Small intestine (tissue), 7 donors: ENCODE measurements around the gene RNU2-1. TPM values are rescaled to one million over a fixed set of nuclear protein-coding genes. Genes with fewer than 3 reads are reported as not detected.

Experiments used
- DNase-seq, 2 donors: peaks; one replicate each; pipeline versions ENCODE4 v3.0.0 to v3.0.0-alpha.2; 2013
- FAIRE-seq: peaks from 2 replicates; lab custom pipeline; 2012; peaks lifted over from hg19 to GRCh38; lab: Jason Lieb, UNC
- H3K27ac ChIP-seq, 3 donors: one replicate each; pipeline ENCODE4 v1.5.1; 2013; ENCODE audit warnings: low read length in 2 of 3, mild to moderate bottlenecking in 2 of 3, control low read depth in 1 of 3, inconsistent platforms in 1 of 3, low read depth in 1 of 3, moderate library complexity in 1 of 3
- H3K27me3 ChIP-seq, 3 donors: one replicate each; pipeline ENCODE4 v1.6.1; 2013; ENCODE audit warnings: low read length in 3 of 3, inconsistent platforms in 1 of 3; ENCODE audit not compliant: control insufficient read depth in 3 of 3, insufficient read depth in 3 of 3
- H3K36me3 ChIP-seq, 3 donors: one replicate each; pipeline ENCODE4 v1.6.1; 2013; ENCODE audit warnings: low read length in 3 of 3, inconsistent platforms in 1 of 3, low read depth in 1 of 3, mild to moderate bottlenecking in 1 of 3, moderate library complexity in 1 of 3; ENCODE audit not compliant: control insufficient read depth in 3 of 3, insufficient read depth in 2 of 3
- H3K4me1 ChIP-seq, 3 donors: one replicate each; pipeline ENCODE4 v1.6.1; 2013; ENCODE audit warnings: low read length in 2 of 3, inconsistent platforms in 1 of 3, low read depth in 1 of 3, mild to moderate bottlenecking in 1 of 3, moderate library complexity in 1 of 3; ENCODE audit not compliant: control insufficient read depth in 3 of 3, insufficient read depth in 2 of 3
- H3K4me3 ChIP-seq, 3 donors: one replicate each; pipeline ENCODE4 v1.5.1; 2013; ENCODE audit warnings: low read length in 3 of 3, control low read depth in 1 of 3, inconsistent platforms in 1 of 3, low read depth in 1 of 3, mild to moderate bottlenecking in 1 of 3, moderate library complexity in 1 of 3
- H3K9me3 ChIP-seq, 2 donors: one replicate each; pipeline ENCODE4 v1.6.1; 2013; ENCODE audit warnings: low read depth in 1 of 2, low read length in 1 of 2; ENCODE audit not compliant: control insufficient read depth in 2 of 2, insufficient read depth in 1 of 2
- WGBS, 3 donors: extraction: QIAGEN DNeasy Blood & Tissue Kit; methylation state at CpG; one replicate each; pipeline ENCODE4 v1.1.7; 2013; 5-methylcytosine and 5-hydroxymethylcytosine counted together
- polyA plus RNA-seq, 4 donors: library from polyadenylated mRNA; stranded (reverse) in 3 of 4; unstranded in 1 of 4; fragments of 200-250 nt in 3 of 4; fragments of 120-200 nt in 1 of 4; gene quantifications; one replicate each; pipeline versions ENCODE4 v1.2.1 to v1.2.3, GENCODE V29; 2013
- donor health status: healthy with polysubstance abuse.
- donor health status: control.
- donor health status: control.
- donor health status: Bipolar disorder and iron deficiency.
- donor health status: healthy.

RNU2-1 gene
- polyA plus RNA-seq, 4 donors, result not detected

- 64 to 83% (median 74%) methylated on average over 8 of the region's 8 CpGs for WGBS, 3 donors
- no peak for DNase-seq
Observed at GRCh38 chr17:43219746-43220380, 13.9 kb downstream of the RNU2-1 start.

GRCh38 chr17:43219001-43219400 is 14.8 kb downstream of the RNU2-1 start:
- Histone ChIP-seq H3K27me3 (no peaks in the 10 kb centered on the region), H3K9me3 (no peaks in the 10 kb centered on the region), H3K27ac (no peak overlapping the region), H3K36me3 (peaks cover 0 to 87% (median 6%) of the 10 kb centered on the region in 3 donors), H3K4me3 (no peak overlapping the region), H3K4me1 (peaks cover 0 to 46% (median 0%) of the 10 kb centered on the region in 3 donors)
- DNase-seq, result no peak
- FAIRE-seq, result no peak
- 83 to 91% (median 90%) methylated on average over 2 of the region's 2 CpGs for WGBS, 3 donors

More at GRCh38 chr17:43219746-43220380, 13.9 kb downstream of the RNU2-1 start:
- no peak for FAIRE-seq
- peaks cover 0 to 87% (median 6%) of the 10 kb centered on the region in 3 donors for H3K36me3 ChIP-seq
- H3K4me3 ChIP-seq, result no peak overlapping the region
- no peaks in the 10 kb centered on the region for H3K27me3 ChIP-seq
- H3K9me3 ChIP-seq, result no peaks in the 10 kb centered on the region
- H3K27ac ChIP-seq, result no peak overlapping the region
- H3K4me1 ChIP-seq, result peaks cover 0 to 46% (median 0%) of the 10 kb centered on the region in 3 donors

- DNase-seq (no peak), FAIRE-seq (no peak)
- WGBS, 3 donors, result 92 to 98% (median 96%) methylated on average over 2 of the region's 2 CpGs
- Histone ChIP-seq H3K27me3 (no peaks in the 10 kb centered on the region), H3K36me3 (peaks cover 0 to 87% (median 3%) of the 10 kb centered on the region in 3 donors), H3K4me1 (peaks cover 0 to 55% (median 0%) of the 10 kb centered on the region in 3 donors), H3K27ac (peak overlapping the region in 1 of 3 donors; percentile 91), H3K9me3 (no peaks in the 10 kb centered on the region), H3K4me3 (no peak overlapping the region)
Observed at GRCh38 chr17:43217614-43218087, 16.1 kb downstream of the RNU2-1 start.

- no peak overlapping the region for H3K4me3 ChIP-seq
- WGBS, 3 donors, result 65 to 67% (median 67%) methylated on average over 4 of the region's 4 CpGs
- DNase-seq (peak; percentile 15 to 92), FAIRE-seq (no peak)
- peaks cover 0 to 59% (median 0%) of the 10 kb centered on the region in 3 donors for H3K4me1 ChIP-seq
- no peaks in the 10 kb centered on the region for H3K27me3 ChIP-seq
- no peaks in the 10 kb centered on the region for H3K9me3 ChIP-seq
- peak overlapping the region in 1 of 3 donors; percentile 91 for H3K27ac ChIP-seq
- H3K36me3 ChIP-seq, result peaks cover 0 to 81% (median 3%) of the 10 kb centered on the region in 3 donors
Observed at GRCh38 chr17:43216762-43217613, 16.8 kb downstream of the RNU2-1 start.

GRCh38 chr17:43216369-43216761 is 17.4 kb downstream of the RNU2-1 start:
- FAIRE-seq, result no peak
- WGBS, 3 donors, result 82 to 86% (median 84%) methylated on average over 4 of the region's 4 CpGs

GRCh38 chr17:43215341-43215740 is 18.4 kb downstream of the RNU2-1 start:
- Histone ChIP-seq H3K4me3 (no peak overlapping the region), H3K4me1 (peaks cover 0 to 63% (median 0%) of the 10 kb centered on the region in 3 donors), H3K27me3 (no peaks in the 10 kb centered on the region), H3K36me3 (peaks cover 0 to 67% (median 3%) of the 10 kb centered on the region in 3 donors), H3K27ac (peak overlapping the region in 1 of 3 donors; percentile 91), H3K9me3 (no peaks in the 10 kb centered on the region)
- WGBS, 3 donors, result 88 to 100% (median 96%) methylated on average over 3 of the region's 3 CpGs
- FAIRE-seq (no peak), DNase-seq (no peak)

More at GRCh38 chr17:43216369-43216761, 17.4 kb downstream of the RNU2-1 start:
- Histone ChIP-seq H3K27me3 (no peaks in the 10 kb centered on the region), H3K9me3 (no peaks in the 10 kb centered on the region), H3K36me3 (peaks cover 0 to 77% (median 3%) of the 10 kb centered on the region in 3 donors), H3K27ac (peak overlapping the region in 1 of 3 donors; percentile 91), H3K4me3 (no peak overlapping the region), H3K4me1 (peaks cover 0 to 59% (median 0%) of the 10 kb centered on the region in 3 donors)
- no peak for DNase-seq

GRCh38 chr17:43213545-43213944 is 20.2 kb downstream of the RNU2-1 start:
- H3K36me3 ChIP-seq, result peaks cover 2 to 56% (median 5%) of the 10 kb centered on the region in 3 donors
- peaks cover 0 to 50% (median 0%) of the 10 kb centered on the region in 3 donors for H3K4me1 ChIP-seq
- H3K9me3 ChIP-seq, result no peaks in the 10 kb centered on the region
- no peak for DNase-seq
- no peak for FAIRE-seq
- peak overlapping the region in 1 of 3 donors; percentile 93 for H3K27ac ChIP-seq
- whole genome bisulfite sequencing, 3 donors, result 87 to 94% (median 87%) methylated on average over 2 of the region's 2 CpGs
- no peaks in the 10 kb centered on the region for H3K27me3 ChIP-seq
- peak overlapping the region in 1 of 3 donors; percentile 85 for H3K4me3 ChIP-seq
